Heart left ventricle (tissue), 13 donors: Measurements from ENCODE around the gene MRPL50.

Experiments
- POLR2A ChIP-seq, 2 donors: fragments of 450-650 bp; IDR thresholded peaks; one replicate each; pipeline ENCODE4 v1.6.1; 2017; ENCODE audit warnings: antibody characterized with exemption in 2 of 2, mild to moderate bottlenecking in 2 of 2, moderate library complexity in 2 of 2
- TF ChIP-seq, protein P1 (sequence below), 12 donors: fragments of 200-600 bp; sonication (generic) in 4 of 12; IDR thresholded peaks; one replicate each; pipeline versions ENCODE4 v1.5.0 to v1.8.0; 2018 to 2022; ENCODE audit warnings: antibody characterized with exemption in 12 of 12, mild to moderate bottlenecking in 5 of 12
- donor health status: ischemic (EF 13 %, LVEDD 7.1; RV severe dilation, severe dysfunction).
- donor health status: DM: no; HTN: yes; CAD: no.
- donor health status: DM: no; HTN: no; CAD: no.
- donor health status: ischemic (EF 25% LVEDD 6.9; RV normal size, moderate dysfunction).
- donor health status: ischemic (EF 25% LVEDD 5.7; RV mildly dilated, moderate dysfunction).
- donor health status: ischemic (EF 35%, LVEDD 5.7; RV mildly dilated, moderate dysfunction).
- donor health status: nonischemic (EF 11% LVEDD 7.7; RV severe dilation, severe dysfunction).
- donor health status: DM: yes; HTN: yes; CAD: no.
- donor health status: PGD.
- donor health status: ischemic (EF 29% LVEDD 5.4; RV normal size, mild dysfunction).
- donor health status: nonischemic (EF 23%, LVEDD 6.1; RV moderate dilation, normal function).

DNA sequence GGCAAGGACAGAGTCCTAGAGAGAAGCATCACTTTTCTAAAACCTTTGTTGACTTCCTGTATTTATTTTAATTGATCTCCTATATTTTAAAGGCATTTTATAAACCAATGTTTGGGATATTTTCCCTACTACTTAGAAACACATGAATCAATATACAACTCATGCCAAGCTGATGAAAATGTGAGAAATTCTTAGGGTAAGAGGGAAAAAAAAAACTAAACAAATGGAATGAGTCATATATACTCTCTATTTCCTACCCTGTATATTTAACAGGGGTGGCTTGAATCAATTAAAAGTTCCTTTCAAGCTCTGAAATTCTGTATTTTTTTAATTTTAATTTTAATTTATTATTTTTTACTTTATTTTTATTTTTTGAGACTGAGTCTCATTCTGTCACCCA lies 33.2 kb downstream of the MRPL50 start:
- TF ChIP-seq, protein P1, sequence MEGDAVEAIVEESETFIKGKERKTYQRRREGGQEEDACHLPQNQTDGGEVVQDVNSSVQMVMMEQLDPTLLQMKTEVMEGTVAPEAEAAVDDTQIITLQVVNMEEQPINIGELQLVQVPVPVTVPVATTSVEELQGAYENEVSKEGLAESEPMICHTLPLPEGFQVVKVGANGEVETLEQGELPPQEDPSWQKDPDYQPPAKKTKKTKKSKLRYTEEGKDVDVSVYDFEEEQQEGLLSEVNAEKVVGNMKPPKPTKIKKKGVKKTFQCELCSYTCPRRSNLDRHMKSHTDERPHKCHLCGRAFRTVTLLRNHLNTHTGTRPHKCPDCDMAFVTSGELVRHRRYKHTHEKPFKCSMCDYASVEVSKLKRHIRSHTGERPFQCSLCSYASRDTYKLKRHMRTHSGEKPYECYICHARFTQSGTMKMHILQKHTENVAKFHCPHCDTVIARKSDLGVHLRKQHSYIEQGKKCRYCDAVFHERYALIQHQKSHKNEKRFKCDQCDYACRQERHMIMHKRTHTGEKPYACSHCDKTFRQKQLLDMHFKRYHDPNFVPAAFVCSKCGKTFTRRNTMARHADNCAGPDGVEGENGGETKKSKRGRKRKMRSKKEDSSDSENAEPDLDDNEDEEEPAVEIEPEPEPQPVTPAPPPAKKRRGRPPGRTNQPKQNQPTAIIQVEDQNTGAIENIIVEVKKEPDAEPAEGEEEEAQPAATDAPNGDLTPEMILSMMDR (IDR thresholded peaks at IDR 0.05) = no peak
- no peak for TF ChIP-seq POLR2A (IDR thresholded peaks at IDR 0.05)
